SK-N-MC (cell line): ENCODE measurements around the gene GLT6D1.

Experiments used
- DNase-seq: peaks from one replicate; pipeline ENCODE4 v3.0.0-alpha.2; 2011; ENCODE audit warnings: low read depth, low spot score
- H3K27ac ChIP-seq: fragments of 200-600 bp; sonication (generic); 2 replicates; pipeline ENCODE4 v1.5.1; 2016; ENCODE audit warnings: mixed run types
- H3K36me3 ChIP-seq: fragments of 200-600 bp; sonication (generic); 2 replicates; pipeline ENCODE4 v1.6.1; 2017; ENCODE audit warnings: antibody characterized with exemption, low read length, mixed read lengths; ENCODE audit not compliant: insufficient read depth
- H3K4me3 ChIP-seq: fragments of 200-600 bp; sonication (generic); 2 replicates; pipeline ENCODE4 v1.5.1; 2016
- H3K9ac ChIP-seq: fragments of 200-600 bp; sonication (generic); 2 replicates; pipeline ENCODE4 v1.8.0; 2017; ENCODE audit warnings: mixed run types, mixed read lengths; ENCODE audit not compliant: insufficient read length
- H3K9me3 ChIP-seq: fragments of 200-600 bp; sonication (generic); 2 replicates; pipeline ENCODE4 v1.6.1; 2017; ENCODE audit warnings: low read depth, mild to moderate bottlenecking, antibody characterized with exemption, low read length, moderate library complexity, mixed read lengths
- EZH2 ChIP-seq: fragments of 200-600 bp; sonication (generic); IDR thresholded peaks from one replicate; pipeline ENCODE4 v1.6.1; 2017; ENCODE audit warnings: antibody characterized with exemption
- FOXP2 ChIP-seq: optimal IDR thresholded peaks from 2 replicates; pipeline ENCODE3; 2011; ENCODE audit warnings: mild to moderate bottlenecking, moderate library complexity; ENCODE audit not compliant: insufficient read depth; ENCODE audit errors: extremely low read length, control extremely low read depth
- POLR2AphosphoS5 ChIP-seq: IDR thresholded peaks from 2 replicates; pipeline ENCODE4 v1.6.1; 2012; ENCODE audit warnings: mild to moderate bottlenecking, low read depth, low read length, borderline replicate concordance

Gene GLT6D1

GRCh38 chr9:135639196-135639595, at the start of gene GLT6D1:
Gene GLT6D1 (minus strand): TSS chr9:135639540. CDS start chr9:135639187, 353 bp downstream.
- TF ChIP-seq FOXP2 (no peak), EZH2 (no peak), POLR2AphosphoS5 (no peak)
- H3K9me3 ChIP-seq = no peaks in the 10 kb centered on the region
- H3K9ac ChIP-seq = no peak within 1 kb of the TSS
- H3K4me3 ChIP-seq = no peak within 1 kb of the TSS
- no peaks in the 10 kb centered on the region for H3K36me3 ChIP-seq
- H3K27ac ChIP-seq = no peak within 1 kb of the TSS
- no peak for DNase-seq

DNA sequence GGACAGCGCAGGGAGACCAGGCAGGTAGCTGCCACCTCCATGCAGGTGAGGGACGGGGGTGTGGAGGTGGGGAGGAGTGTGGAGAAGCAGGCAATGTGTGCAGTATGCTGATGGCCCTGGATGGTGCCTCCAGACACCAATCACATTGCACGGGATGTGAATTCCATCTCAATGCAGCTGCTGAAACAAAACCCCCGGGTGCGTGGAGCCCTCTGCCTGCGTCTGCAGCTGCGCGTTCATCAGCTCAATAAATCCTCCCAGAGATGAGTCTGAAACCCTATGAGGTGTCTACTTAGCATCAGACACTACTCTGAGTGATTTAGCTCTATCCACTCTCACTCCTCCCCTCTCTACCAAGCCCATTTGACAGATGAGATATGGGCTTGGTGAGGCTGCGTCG, 49.7 kb upstream of the GLT6D1 start:
- Histone ChIP-seq H3K36me3 (no peaks in the 10 kb centered on the region), H3K9ac (no peak overlapping the region), H3K4me3 (no peak overlapping the region), H3K27ac (no peak overlapping the region), H3K9me3 (no peaks in the 10 kb centered on the region)
- no peak for DNase-seq
- TF ChIP-seq POLR2AphosphoS5 (no peak), EZH2 (no peak), FOXP2 (no peak)

DNA sequence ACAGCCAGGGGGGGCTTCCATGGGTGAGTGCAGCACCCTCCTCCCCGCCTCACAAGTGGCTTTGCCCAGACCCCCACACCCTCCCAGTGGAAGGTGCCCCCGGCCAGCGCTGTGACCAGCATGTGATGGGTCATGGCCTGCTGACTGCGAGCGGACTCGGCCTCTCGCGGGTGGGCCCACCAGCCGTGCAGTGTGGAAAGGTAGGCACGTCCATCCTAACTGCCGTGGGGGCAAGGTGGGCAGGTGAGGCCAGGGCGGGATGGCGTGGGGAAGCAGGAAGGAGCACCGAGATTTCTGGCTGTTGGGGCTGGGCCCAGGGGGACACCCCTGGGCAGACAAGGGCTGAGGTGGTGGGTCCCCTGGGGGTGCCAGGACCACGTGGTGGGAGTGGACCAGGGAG, 47.9 kb upstream of the GLT6D1 start:
- no peaks in the 10 kb centered on the region for H3K9me3 ChIP-seq
- DNase-seq = no peak
- no peak overlapping the region for H3K9ac ChIP-seq
- H3K36me3 ChIP-seq = no peaks in the 10 kb centered on the region
- H3K4me3 ChIP-seq = no peak overlapping the region
- TF ChIP-seq FOXP2 (no peak), POLR2AphosphoS5 (no peak), EZH2 (no peak)
- H3K27ac ChIP-seq = no peak overlapping the region

GRCh38 chr9:135684691-135685090, 45.4 kb upstream of the GLT6D1 start:
- no peak for TF ChIP-seq EZH2
- no peak for TF ChIP-seq FOXP2
- no peak for TF ChIP-seq POLR2AphosphoS5
- Histone ChIP-seq H3K4me3 (no peak overlapping the region), H3K9me3 (no peaks in the 10 kb centered on the region), H3K27ac (no peak overlapping the region), H3K9ac (no peak overlapping the region), H3K36me3 (no peaks in the 10 kb centered on the region)
- DNase-seq = no peak

GRCh38 chr9:135683401-135684034, 44.2 kb upstream of the GLT6D1 start:
- no peak overlapping the region for H3K9ac ChIP-seq
- TF ChIP-seq EZH2 = no peak
- no peak for TF ChIP-seq POLR2AphosphoS5
- TF ChIP-seq FOXP2 = no peak

DNA sequence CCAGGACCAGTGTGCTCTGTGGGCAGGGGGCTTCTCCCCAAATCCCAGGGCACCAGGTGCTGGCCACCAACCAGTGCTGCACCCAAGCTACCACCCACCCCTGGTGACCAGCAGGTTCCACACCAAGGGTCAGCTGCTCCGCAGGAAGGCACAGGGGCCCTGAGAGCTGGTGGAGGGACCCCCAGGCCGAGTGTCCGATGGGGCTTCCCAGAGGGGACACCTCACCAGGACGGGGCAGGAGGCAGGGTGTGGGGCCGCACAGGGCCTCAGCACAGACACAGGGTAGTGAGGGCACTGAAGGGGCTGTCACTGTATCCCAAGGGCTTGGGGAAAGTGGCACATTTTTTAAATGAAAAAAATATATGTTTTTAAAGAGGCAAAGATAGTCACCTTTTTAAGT, 41.8 kb upstream of the GLT6D1 start:
- H3K9me3 ChIP-seq = no peaks in the 10 kb centered on the region
- no peaks in the 10 kb centered on the region for H3K36me3 ChIP-seq
- no peak overlapping the region for H3K27ac ChIP-seq
- no peak overlapping the region for H3K4me3 ChIP-seq
- DNase-seq = no peak
- TF ChIP-seq FOXP2 (no peak), EZH2 (no peak), POLR2AphosphoS5 (no peak)
- no peak overlapping the region for H3K9ac ChIP-seq

More at GRCh38 chr9:135683401-135684034, 44.2 kb upstream of the GLT6D1 start:
- no peaks in the 10 kb centered on the region for H3K9me3 ChIP-seq
- no peak overlapping the region for H3K4me3 ChIP-seq
- no peak for DNase-seq
- no peaks in the 10 kb centered on the region for H3K36me3 ChIP-seq
- H3K27ac ChIP-seq = no peak overlapping the region

DNA sequence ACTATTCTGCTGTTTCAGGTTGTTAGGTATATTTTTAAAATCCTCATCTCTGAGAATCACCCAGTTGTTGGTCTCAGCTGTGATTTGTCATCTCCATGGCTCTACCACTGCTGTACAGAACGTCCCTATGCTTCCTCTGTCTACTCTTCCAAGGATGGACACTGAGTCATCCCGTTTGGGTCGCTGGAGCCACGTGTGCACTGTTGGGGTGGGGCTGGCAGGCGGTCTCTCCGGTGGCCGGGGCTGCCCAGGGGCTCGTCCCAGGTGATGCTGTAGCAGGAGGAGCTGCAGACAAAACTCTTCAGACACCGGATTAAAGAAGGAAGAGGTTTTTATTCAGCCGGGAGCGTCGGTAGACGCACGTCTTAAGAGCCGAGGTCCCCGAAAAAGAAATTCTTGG, 40.7 kb upstream of the GLT6D1 start:
- H3K27ac ChIP-seq = no peak overlapping the region
- no peak overlapping the region for H3K9ac ChIP-seq
- no peaks in the 10 kb centered on the region for H3K9me3 ChIP-seq
- TF ChIP-seq POLR2AphosphoS5 (no peak), EZH2 (no peak), FOXP2 (no peak)
- no peak overlapping the region for H3K4me3 ChIP-seq
- no peak for DNase-seq
- no peaks in the 10 kb centered on the region for H3K36me3 ChIP-seq

DNA sequence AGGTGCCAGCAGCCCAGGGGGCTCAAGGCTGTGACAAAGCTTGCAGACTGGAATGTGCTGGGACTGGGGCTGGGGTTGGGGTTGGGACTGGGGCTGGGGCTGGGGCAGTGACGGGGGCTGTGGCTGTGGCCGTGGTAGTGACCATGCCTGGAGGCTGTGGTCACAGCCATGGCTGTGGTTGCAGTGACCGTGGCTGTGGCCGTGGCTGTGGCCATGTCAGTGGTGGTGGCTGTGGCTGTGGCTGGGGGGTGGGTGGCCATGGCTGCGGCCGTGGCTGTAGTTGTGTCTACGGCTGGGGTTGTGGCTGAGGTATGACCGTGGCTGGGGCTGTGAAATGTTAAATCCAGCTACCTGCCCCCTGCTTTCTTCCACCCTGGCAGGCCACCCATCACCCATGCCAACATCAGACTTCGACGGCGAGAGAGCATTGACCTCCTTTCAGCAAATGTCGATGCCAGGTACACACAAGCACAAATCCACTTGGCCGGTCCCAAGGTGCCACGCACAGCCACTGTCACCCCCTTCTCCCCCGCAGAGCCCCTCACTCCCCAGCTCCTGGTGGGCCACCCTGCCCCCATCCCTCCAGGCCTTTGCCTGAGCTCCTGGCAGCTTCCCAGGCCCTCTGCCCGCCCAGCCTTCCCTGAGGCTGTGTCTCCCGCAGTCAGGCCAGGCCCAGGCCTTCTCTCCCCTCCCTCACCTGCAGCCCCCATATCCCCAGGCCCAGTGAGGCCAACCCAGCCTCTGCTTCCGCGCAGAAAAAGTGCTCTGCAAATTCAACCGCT, 39.1 kb upstream of the GLT6D1 start:
- TF ChIP-seq EZH2 = no peak
- no peak for TF ChIP-seq POLR2AphosphoS5
- TF ChIP-seq FOXP2 = no peak
- no peak for DNase-seq

DNA sequence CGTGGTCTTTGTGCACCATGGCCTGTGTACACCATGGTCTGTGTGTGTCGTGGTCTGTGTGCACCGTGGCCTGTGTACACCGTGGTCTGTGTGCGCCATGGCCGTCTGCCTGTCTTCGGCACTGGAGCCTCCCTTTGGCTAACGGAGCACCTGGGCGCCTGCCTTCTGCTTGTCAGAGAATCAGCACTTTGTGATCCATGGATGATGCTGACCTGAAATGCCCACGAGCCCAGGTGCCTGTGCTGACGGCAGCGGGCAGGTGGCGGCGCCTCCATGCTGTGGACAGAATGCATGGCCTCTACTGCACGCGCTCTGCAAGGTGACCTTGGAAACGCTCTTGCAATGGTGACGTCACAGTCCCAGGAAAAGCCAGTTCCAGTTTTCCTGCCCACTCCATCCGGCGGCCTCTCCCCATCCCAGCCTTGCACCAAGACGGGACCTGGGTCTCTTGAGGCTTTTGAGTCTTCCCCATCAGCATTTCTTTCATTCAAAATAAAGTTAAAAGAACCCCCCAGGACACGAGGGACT, 38.4 kb upstream of the GLT6D1 start:
- TF ChIP-seq EZH2 (no peak), POLR2AphosphoS5 (no peak), FOXP2 (no peak)
- no peak overlapping the region for H3K9ac ChIP-seq
- no peak overlapping the region for H3K4me3 ChIP-seq
- no peak for DNase-seq
- H3K36me3 ChIP-seq = no peaks in the 10 kb centered on the region
- no peaks in the 10 kb centered on the region for H3K9me3 ChIP-seq
- no peak overlapping the region for H3K27ac ChIP-seq

More for the DNA sequence above, 39.1 kb upstream of the GLT6D1 start:
- Histone ChIP-seq H3K4me3 (no peak overlapping the region), H3K27ac (no peak overlapping the region), H3K9ac (no peak overlapping the region), H3K36me3 (no peaks in the 10 kb centered on the region), H3K9me3 (no peaks in the 10 kb centered on the region)
